ENCODE data around the gene CENPC.

DNA sequence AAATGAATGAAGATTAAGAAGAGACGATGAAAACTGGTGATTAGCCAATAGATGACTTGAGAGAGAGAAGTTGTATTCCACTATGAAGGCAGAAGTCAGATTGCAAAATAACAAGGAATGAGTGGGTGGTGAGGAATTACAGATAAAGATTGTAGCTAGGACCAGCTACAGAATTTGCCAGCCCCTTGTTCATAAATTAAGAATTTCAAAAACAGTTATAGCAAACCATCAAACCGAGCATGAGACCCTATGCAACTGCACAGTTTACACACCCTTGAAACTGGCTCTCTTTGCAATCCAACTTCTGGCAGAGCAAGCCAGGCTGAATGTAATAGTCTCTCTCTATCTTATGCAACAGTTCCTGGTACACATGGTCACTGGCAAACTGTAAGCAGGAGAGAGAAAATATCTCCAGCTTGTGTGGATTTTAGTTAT, 48.5 kb upstream of the CENPC start:
- TF ChIP-seq, protein P1, sequence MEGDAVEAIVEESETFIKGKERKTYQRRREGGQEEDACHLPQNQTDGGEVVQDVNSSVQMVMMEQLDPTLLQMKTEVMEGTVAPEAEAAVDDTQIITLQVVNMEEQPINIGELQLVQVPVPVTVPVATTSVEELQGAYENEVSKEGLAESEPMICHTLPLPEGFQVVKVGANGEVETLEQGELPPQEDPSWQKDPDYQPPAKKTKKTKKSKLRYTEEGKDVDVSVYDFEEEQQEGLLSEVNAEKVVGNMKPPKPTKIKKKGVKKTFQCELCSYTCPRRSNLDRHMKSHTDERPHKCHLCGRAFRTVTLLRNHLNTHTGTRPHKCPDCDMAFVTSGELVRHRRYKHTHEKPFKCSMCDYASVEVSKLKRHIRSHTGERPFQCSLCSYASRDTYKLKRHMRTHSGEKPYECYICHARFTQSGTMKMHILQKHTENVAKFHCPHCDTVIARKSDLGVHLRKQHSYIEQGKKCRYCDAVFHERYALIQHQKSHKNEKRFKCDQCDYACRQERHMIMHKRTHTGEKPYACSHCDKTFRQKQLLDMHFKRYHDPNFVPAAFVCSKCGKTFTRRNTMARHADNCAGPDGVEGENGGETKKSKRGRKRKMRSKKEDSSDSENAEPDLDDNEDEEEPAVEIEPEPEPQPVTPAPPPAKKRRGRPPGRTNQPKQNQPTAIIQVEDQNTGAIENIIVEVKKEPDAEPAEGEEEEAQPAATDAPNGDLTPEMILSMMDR (conservative IDR thresholded peaks at IDR 0.05; ENCODE audit: low read depth in 2 of 2): no peak
- no peak for TF ChIP-seq EZH2phosphoT487 (IDR thresholded peaks at IDR 0.05; ENCODE audit: unreplicated experiment)
- TF ChIP-seq EZH2 (IDR thresholded peaks at IDR 0.05; ENCODE audit: low read depth, unreplicated experiment): no peak
- no peak for TF ChIP-seq POLR2AphosphoS5 (IDR thresholded peaks at IDR 0.05; ENCODE audit: low read depth)
- TF ChIP-seq, protein P2, sequence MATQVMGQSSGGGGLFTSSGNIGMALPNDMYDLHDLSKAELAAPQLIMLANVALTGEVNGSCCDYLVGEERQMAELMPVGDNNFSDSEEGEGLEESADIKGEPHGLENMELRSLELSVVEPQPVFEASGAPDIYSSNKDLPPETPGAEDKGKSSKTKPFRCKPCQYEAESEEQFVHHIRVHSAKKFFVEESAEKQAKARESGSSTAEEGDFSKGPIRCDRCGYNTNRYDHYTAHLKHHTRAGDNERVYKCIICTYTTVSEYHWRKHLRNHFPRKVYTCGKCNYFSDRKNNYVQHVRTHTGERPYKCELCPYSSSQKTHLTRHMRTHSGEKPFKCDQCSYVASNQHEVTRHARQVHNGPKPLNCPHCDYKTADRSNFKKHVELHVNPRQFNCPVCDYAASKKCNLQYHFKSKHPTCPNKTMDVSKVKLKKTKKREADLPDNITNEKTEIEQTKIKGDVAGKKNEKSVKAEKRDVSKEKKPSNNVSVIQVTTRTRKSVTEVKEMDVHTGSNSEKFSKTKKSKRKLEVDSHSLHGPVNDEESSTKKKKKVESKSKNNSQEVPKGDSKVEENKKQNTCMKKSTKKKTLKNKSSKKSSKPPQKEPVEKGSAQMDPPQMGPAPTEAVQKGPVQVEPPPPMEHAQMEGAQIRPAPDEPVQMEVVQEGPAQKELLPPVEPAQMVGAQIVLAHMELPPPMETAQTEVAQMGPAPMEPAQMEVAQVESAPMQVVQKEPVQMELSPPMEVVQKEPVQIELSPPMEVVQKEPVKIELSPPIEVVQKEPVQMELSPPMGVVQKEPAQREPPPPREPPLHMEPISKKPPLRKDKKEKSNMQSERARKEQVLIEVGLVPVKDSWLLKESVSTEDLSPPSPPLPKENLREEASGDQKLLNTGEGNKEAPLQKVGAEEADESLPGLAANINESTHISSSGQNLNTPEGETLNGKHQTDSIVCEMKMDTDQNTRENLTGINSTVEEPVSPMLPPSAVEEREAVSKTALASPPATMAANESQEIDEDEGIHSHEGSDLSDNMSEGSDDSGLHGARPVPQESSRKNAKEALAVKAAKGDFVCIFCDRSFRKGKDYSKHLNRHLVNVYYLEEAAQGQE (IDR thresholded peaks at IDR 0.05; ENCODE audit: unreplicated experiment): no peak
- TF ChIP-seq JUNB (IDR thresholded peaks at IDR 0.05; ENCODE audit: unreplicated experiment): no peak
- TF ChIP-seq CREB1 (CRISPR knock-in tag; IDR thresholded peaks at IDR 0.05; ENCODE audit: low read depth): no peak
